ENCODE measurements around the gene SCN5A.

The SCN5A gene

GRCh38 chr3:38618343-38618742, 31.1 kb downstream of the SCN5A start:
- no peak for DNase-seq

DNA sequence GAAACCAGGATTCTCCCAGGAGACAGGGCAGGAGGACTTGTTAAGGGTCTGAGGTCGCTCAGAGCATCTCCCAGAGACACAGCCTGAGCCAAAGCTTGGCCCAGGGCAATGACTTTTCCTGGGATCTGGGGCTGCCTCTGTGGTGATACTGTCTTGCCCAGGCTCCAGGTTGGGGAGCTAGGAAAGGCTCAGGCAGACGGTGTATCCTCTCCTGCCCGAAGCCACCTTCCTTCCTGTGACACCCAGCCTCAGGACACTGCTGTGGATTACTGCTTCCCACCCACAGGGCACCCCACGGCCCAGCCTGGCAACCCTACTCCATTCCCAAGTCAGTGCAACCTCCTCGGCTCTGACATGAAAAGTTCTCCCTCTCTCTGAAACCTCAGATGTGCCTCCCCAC, 31.9 kb downstream of the SCN5A start:
- DNase-seq: no peak

DNA sequence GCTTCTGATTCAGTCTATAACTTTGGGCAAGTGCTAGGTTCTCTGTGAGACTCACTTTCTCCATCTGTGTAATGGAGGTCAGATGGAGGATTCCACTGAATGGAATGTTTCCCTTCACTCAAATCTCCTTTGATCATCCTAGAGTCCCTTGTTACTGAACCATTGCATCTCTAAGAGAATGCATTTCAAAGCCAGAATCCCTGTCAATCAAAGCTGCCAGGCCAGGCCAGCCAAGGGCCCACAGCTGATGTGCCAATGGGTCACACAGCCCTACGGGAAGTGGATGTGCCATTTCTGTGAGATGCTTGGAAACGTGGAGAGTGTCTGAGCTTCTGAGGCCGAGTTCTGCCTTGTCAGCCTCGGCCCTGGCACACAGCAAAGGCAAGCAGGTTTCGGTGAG, 32.4 kb downstream of the SCN5A start:
- no peak for DNase-seq

GRCh38 chr3:38616658-38617057, 32.8 kb downstream of the SCN5A start:
- no peak for DNase-seq

GRCh38 chr3:38616111-38616510, 33.4 kb downstream of the SCN5A start:
- DNase-seq: no peak

- DNase-seq: no peak
Observed at GRCh38 chr3:38614651-38615352, 34.7 kb downstream of the SCN5A start.

- DNase-seq: no peak
Observed at GRCh38 chr3:38614091-38614490, 35.4 kb downstream of the SCN5A start.

DNA sequence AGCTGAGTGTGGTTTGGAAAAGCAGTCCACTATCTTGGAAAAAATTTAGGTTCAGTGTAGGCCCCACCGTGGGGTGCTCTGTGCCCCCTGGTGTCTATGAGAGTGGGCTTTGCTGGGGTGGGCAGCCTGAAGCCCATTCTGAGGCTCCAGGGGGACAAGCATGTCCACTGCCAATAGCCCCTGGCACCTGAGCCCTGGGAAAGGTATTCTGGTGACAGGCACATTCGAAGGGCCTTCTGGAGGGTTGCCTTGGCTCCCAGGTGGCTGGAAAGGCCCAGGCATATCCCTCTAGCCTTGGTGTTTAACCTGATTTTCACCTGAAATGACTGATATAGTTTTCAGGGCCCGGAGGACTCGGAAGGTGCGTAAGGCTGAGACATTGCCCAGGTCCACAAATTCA, 36.1 kb downstream of the SCN5A start:
- DNase-seq: no peak

DNA sequence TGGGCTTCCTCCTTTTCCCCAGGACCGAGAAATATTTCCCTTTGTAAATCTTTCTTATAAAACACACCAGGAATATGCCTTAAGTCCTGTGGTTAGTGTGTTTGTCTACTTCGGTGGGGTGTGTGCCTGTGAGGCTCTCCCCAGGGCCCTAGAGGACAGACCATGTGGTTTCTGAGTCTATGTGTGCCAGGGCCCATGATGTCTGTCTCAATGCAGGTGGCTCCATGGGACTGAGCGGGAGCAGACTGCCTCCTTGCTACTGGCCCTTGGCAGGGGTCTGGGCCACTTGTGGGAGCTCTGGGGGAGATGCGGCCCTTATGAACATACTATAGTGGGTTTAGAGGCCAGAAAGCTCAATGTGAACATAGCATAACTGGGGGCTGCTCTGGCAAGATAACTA, 37.6 kb downstream of the SCN5A start:
- DNase-seq: no peak

DNA sequence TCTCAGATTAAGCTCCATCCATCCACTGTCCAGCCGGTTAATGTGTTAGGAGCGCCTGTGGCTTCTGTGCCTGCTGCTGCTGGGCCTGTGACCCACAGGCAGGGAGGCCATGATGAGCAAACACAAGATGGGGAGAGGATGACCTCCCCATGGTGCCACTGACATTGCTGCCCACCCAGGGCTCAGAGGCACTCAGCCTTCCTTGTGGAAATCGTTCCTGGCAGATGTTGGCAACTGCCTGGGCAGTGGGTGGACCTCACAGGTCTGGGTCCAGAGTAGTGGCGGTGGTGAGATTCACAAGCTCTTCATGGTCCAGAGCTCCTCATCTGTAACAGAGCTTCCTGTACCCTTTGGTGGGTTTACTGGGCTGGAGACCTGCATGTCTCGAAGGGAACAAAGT, 38.6 kb downstream of the SCN5A start:
- DNase-seq: no peak

DNA sequence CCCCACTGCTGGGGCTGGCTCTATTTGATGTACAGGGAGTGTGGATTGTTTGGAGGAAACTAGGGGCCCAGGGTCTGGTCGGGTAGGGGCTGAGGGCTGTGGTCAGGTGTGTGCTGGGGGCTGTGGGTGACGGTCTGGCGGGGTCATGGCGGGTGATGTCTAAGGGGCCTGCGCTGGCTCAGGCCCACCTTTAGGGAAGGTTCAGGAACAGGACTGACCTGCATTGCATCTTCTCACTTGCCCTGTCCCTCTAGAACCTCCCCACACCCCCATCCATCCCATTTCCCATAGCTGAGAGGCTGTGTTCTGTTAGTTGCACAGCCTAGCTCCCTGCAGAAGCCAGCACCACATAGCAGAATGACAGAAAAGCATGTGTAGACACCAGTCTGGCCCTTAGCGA, 39.1 kb downstream of the SCN5A start:
- DNase-seq: no peak

DNA sequence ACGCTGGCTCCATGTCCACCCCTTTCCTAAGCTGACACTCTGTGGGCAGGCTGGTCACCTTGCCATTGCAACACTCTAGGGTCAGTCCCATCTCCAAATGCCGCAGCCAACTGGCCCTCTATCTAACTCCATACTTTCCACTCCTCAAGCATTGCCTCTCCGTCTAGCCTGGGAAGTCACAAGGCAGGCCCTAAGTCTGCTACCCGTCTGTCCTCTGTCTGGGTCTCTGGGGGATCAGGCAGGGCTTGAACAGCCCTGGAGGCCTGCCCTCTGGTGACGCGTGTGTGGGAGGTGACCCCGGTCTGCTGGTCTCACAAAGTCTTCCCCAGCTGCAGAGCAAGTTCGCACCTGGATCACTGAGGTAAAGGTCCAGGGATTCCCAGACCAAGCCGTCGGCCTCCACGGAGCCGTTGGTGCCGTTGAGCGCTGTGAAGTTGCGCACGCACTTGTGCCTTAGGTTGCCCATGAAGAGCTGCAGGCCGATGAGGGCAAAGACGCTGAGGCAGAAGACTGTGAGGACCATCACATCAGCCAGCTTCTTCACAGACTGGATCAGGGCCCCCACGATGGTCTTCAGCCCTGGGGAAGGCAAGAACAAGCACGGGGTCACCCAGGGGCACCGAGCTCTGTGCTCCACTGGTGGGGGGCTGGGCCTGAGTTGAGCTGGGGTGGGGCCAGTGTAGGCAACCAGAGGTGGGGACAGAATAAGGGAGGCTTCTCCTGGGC, 39.9 kb downstream of the SCN5A start:
- no peak for DNase-seq

DNA sequence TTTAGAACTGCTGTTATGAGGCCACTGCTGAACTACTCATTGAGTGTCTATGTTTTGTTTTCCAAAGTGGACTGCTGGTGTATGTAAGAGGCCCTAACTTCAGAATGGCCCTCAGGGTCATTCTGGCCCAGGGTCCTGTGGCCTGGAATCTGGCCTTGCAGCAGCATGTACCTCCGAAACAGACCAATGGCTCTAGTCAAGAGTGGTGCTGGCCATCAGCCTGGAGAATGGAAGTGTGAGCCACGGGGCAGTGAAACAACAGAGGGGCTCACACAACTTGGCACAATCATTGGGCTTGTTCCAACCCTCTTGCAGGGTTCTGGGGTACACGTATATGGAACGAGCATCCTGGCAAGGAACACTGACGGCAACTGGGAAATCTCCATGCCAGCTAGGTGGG, 40.5 kb downstream of the SCN5A start:
- no peak for DNase-seq

GRCh38 chr3:38608086-38608775, 41.3 kb downstream of the SCN5A start:
- DNase-seq: no peak

GRCh38 chr3:38606561-38606960, 42.9 kb downstream of the SCN5A start:
- no peak for DNase-seq

DNA sequence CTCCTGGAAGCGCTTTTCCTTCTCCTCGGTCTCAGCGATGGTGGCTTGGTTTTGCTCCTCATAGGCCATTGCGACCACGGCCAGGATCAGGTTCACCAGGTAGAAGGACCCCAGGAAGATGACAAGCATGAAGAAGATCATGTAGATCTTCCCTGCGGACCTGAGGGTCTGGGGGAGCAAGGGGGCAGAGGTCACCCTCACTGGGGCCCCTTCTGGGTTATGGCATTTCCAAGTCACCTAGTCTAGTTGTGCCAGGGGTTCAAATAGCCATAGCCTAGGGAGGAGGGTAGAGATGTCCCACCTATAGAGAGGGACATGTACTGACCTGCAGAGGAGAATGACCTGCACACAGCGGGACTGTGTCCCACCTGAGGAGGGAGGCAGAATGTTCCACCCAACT, 43.5 kb downstream of the SCN5A start:
- no peak for DNase-seq

DNA sequence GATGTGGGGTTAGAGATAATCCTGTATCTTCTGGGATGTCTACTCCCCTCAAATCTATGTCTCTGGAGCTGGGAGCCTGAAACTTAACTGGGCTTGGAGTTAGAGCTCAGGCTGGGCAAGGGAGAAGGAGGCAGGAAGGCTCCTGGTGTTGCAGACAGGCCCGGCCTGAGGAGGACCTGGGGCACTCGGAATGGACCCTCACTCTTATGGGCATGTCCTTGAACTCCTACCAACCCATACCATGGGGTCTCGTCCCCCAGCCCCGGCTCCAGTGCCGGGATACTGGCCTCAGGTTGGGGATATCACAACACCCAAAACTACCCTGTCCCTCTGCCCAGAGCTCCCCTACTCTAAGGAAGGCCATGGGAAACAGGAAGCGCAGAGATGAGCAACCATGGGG, 45.2 kb downstream of the SCN5A start:
- no peak for DNase-seq

DNA sequence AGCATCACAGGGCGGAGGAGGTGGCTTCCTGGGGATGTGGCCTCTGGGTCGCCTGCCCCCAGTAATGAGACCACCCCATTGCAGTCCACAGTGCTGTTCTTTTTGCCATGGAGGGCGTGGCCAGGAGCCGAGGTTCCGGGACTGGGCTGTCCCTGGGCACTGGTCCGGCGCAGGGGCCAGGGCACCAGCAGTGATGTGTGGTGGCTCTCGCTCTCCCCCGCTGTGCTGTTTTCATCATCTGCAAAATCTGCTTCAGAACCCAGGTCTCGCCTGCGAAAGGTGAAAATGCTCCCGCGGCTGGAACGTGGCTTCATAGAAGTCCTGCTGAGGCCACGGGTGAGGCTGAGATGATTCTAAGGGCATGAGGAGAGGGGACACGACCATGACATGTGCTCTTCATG, 45.8 kb downstream of the SCN5A start:
- DNase-seq: no peak

GRCh38 chr3:38602576-38603250, 46.8 kb downstream of the SCN5A start:
- no peak for DNase-seq

- DNase-seq: no peak
Observed at GRCh38 chr3:38601956-38602550, 47.4 kb downstream of the SCN5A start.

DNA sequence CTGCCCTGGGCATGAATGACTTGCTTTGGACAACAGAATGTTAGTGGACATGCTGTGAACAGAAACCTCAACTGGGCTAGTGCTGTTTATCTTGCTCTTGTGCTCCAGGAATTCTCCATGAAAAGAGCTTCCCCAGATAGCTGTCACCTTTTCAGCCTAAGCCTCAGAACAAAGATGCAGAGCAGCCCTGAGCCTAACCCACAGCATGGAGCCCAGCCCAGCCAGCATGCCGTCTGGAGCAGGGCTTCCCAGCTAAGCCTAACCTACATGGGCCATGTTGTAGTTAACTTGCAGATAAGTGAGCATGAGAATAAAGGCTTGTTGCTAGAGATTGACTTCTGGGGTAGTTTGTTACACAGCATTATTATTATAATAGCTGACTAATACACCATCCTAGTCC, 48.9 kb downstream of the SCN5A start:
- DNase-seq: no peak

DNA sequence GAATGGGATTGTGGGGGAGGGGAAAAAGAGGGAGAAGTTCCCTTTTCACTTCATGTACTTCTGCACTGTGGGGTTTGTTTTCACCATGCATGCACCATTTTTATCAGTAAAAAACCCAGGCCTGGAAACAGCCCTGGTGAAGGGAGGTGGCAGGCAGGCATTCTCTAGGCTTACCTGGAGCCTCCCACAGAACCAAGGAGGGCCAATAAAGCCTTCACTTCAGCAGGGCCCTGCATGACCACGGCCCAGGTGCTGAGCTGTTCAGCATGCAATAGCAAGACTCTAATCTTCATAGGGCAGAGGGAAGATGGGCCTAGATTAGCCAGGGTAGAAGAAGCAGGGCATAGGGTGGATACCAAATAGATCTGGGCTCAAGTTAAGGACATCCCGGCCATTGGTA, 49.6 kb downstream of the SCN5A start:
- no peak for DNase-seq

- DNase-seq: no peak
Observed at GRCh38 chr3:38598791-38599190, 50.7 kb downstream of the SCN5A start.

Measured in activated CD8-positive, alpha-beta memory T cell treated with anti-CD3 and anti-CD28 coated beads, Interleukin-2, amount 50 U/mL, for 4 hours (primary cell).